ENCODE data around the gene DOK6.

DOK6 gene

DNA sequence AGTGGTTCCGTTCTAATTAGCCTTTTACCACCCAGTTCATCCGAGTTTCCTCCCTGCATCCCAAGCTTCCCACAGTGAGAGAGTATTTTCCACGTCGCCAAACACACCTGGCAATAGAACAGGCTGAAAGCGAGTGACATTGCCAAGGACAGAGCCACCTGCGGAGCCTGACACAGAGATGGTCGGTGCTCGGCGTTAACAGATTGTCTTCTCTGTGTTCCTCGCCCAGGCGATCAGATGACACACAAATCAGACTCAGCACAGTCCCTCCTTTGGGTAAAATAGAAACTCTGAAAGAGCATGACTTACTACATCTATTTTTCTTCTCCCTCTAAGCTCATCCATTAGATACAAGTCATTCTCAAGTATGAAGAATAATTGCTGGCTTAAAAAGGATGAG lies 439.3 kb downstream of the DOK6 start:
- no peak overlapping the region for H3K18ac ChIP-seq (ENCODE audit: low read length)
- no peak for DNase-seq (ENCODE audit: low spot score)
- no peak overlapping the region for H2BK12ac ChIP-seq (ENCODE audit: low read length)
- no peaks in the 10 kb centered on the region for H3K27me3 ChIP-seq (ENCODE audit: control insufficient read depth in 3 of 3, insufficient read depth in 3 of 3, low read depth in 1 of 3, low read length in 3 of 3)
- no peak overlapping the region for H3K27ac ChIP-seq (replicated peaks; ENCODE audit: low read length)
- no peak overlapping the region for H2BK5ac ChIP-seq (ENCODE audit: low read length)
- H2BK120ac ChIP-seq (ENCODE audit: low read depth, low read length): no peak overlapping the region
- no peak overlapping the region for H3K23ac ChIP-seq (ENCODE audit: low read depth, low read length, poor library complexity)
- no peak overlapping the region for H3K4me3 ChIP-seq (ENCODE audit: low read length in 2 of 2)
- H3K79me1 ChIP-seq (ENCODE audit: low read depth, low read length): no peaks in the 10 kb centered on the region
- no peak overlapping the region for H2AFZ ChIP-seq (ENCODE audit: low read length)
- no peak overlapping the region for H4K91ac ChIP-seq (ENCODE audit: low read depth, low read length, poor library complexity)
- peaks cover 0 to 1% of the 10 kb centered on the region in 2 donors for H3K9me3 ChIP-seq (replicated peaks in 1 of 2; ENCODE audit: control insufficient read depth in 2 of 2, insufficient read depth in 1 of 2, low read depth in 1 of 2, low read length in 2 of 2)
- no peak overlapping the region for H2AK5ac ChIP-seq (ENCODE audit: low read depth, low read length)
- H4K8ac ChIP-seq (ENCODE audit: low read depth, low read length): no peak overlapping the region
- peaks cover 0 to 4% of the 10 kb centered on the region in 2 donors for H3K4me1 ChIP-seq (ENCODE audit: control insufficient read depth in 2 of 2, insufficient read depth in 1 of 2, low read depth in 1 of 2, low read length in 2 of 2)
- H3K14ac ChIP-seq (ENCODE audit: low read length): no peak overlapping the region
- no peak overlapping the region for H3K9ac ChIP-seq (ENCODE audit: low read depth, low read length, poor library complexity)
- H3K4me2 ChIP-seq (ENCODE audit: insufficient read depth, low read length, poor library complexity, severe bottlenecking): no peak overlapping the region
- no CpG with 5 or more reads among the region's 11 CpGs for WGBS, 2 donors (ENCODE audit: extremely low coverage in 2 of 2, insufficient read length in 2 of 2, insufficient replicate concordance in 1 of 2)
- no peak overlapping the region for H2BK15ac ChIP-seq (ENCODE audit: low read length)
- no peaks in the 10 kb centered on the region for H3K36me3 ChIP-seq (replicated peaks in 1 of 2; ENCODE audit: control insufficient read depth in 2 of 2, insufficient read depth in 2 of 2, low read length in 2 of 2)
- no peak overlapping the region for H3K4ac ChIP-seq (ENCODE audit: low read length)

DNA sequence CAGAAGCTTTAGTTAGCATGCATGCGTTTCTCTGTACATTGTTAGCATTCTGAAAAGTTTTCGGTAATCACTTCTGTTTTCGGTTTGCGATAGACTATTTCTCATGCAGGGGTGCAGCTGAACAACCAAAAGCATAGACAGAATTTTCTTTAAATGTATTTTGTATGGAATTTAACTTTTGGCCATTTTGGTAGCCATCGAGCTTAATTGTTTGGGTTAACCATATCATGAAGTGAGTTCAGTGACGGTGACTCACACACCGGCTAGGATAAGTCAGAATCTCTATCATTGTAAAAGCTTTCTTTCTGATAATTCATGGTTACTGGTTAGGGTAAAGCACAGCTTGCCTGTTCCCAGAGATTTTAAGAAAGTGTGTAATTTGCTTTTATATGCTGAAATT lies 439.8 kb downstream of the DOK6 start:
- H4K8ac ChIP-seq (ENCODE audit: low read depth, low read length): no peak overlapping the region
- H2AFZ ChIP-seq (ENCODE audit: low read length): no peak overlapping the region
- no peak overlapping the region for H3K14ac ChIP-seq (ENCODE audit: low read length)
- no peak overlapping the region for H3K23ac ChIP-seq (ENCODE audit: low read depth, low read length, poor library complexity)
- H2BK15ac ChIP-seq (ENCODE audit: low read length): no peak overlapping the region
- H2BK5ac ChIP-seq (ENCODE audit: low read length): no peak overlapping the region
- H3K4ac ChIP-seq (ENCODE audit: low read length): no peak overlapping the region
- DNase-seq (ENCODE audit: low spot score): no peak
- no peak overlapping the region for H3K4me2 ChIP-seq (ENCODE audit: insufficient read depth, low read length, poor library complexity, severe bottlenecking)
- H3K9ac ChIP-seq (ENCODE audit: low read depth, low read length, poor library complexity): no peak overlapping the region
- no peak overlapping the region for H3K18ac ChIP-seq (ENCODE audit: low read length)
- H3K27ac ChIP-seq (replicated peaks; ENCODE audit: low read length): no peak overlapping the region
- no peak overlapping the region for H4K91ac ChIP-seq (ENCODE audit: low read depth, low read length, poor library complexity)
- H2BK120ac ChIP-seq (ENCODE audit: low read depth, low read length): no peak overlapping the region
- H3K4me3 ChIP-seq (ENCODE audit: low read length in 2 of 2): no peak overlapping the region
- H3K79me1 ChIP-seq (ENCODE audit: low read depth, low read length): no peaks in the 10 kb centered on the region
- H3K36me3 ChIP-seq (replicated peaks in 1 of 2; ENCODE audit: control insufficient read depth in 2 of 2, insufficient read depth in 2 of 2, low read length in 2 of 2): no peaks in the 10 kb centered on the region
- WGBS, 2 donors (ENCODE audit: extremely low coverage in 2 of 2, insufficient read length in 2 of 2, insufficient replicate concordance in 1 of 2): no CpG with 5 or more reads among the region's 7 CpGs
- H2AK5ac ChIP-seq (ENCODE audit: low read depth, low read length): no peak overlapping the region
- H3K9me3 ChIP-seq (replicated peaks in 1 of 2; ENCODE audit: control insufficient read depth in 2 of 2, insufficient read depth in 1 of 2, low read depth in 1 of 2, low read length in 2 of 2): peaks cover 0 to 1% of the 10 kb centered on the region in 2 donors
- H3K27me3 ChIP-seq (ENCODE audit: control insufficient read depth in 3 of 3, insufficient read depth in 3 of 3, low read depth in 1 of 3, low read length in 3 of 3): no peaks in the 10 kb centered on the region
- H3K4me1 ChIP-seq (ENCODE audit: control insufficient read depth in 2 of 2, insufficient read depth in 1 of 2, low read depth in 1 of 2, low read length in 2 of 2): peaks cover 0 to 4% of the 10 kb centered on the region in 2 donors
- H2BK12ac ChIP-seq (ENCODE audit: low read length): no peak overlapping the region

DNA sequence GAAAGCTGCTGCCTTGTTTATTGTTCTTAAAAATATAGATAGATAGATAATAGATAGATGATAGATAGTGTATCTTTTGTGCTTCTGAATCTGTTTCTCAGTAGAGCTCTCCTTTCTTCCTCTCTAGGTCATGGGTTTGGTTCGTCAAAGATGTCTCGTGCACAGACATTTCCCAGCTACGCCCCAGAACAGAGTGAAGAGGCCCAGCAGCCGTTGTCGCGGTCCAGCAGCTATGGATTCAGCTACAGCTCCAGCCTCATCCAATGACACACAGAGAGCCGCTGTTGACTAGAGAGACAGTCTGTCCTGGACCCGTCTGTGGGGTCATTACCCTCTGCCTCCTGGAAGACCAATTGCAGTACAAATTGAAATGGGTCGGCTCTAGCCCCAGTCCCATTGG lies 440.4 kb downstream of the DOK6 start:
- H4K91ac ChIP-seq (ENCODE audit: low read depth, low read length, poor library complexity): no peak overlapping the region
- no peak overlapping the region for H3K4me3 ChIP-seq (ENCODE audit: low read length in 2 of 2)
- no peak overlapping the region for H3K9ac ChIP-seq (ENCODE audit: low read depth, low read length, poor library complexity)
- WGBS, 2 donors (ENCODE audit: extremely low coverage in 2 of 2, insufficient read length in 2 of 2, insufficient replicate concordance in 1 of 2): no CpG with 5 or more reads among the region's 9 CpGs
- no peak overlapping the region for H4K8ac ChIP-seq (ENCODE audit: low read depth, low read length)
- no peak overlapping the region for H2BK5ac ChIP-seq (ENCODE audit: low read length)
- peaks cover 0 to 1% of the 10 kb centered on the region in 2 donors for H3K9me3 ChIP-seq (replicated peaks in 1 of 2; ENCODE audit: control insufficient read depth in 2 of 2, insufficient read depth in 1 of 2, low read depth in 1 of 2, low read length in 2 of 2)
- no peak overlapping the region for H2AK5ac ChIP-seq (ENCODE audit: low read depth, low read length)
- DNase-seq (ENCODE audit: low spot score): no peak
- peaks cover 0 to 4% of the 10 kb centered on the region in 2 donors for H3K4me1 ChIP-seq (ENCODE audit: control insufficient read depth in 2 of 2, insufficient read depth in 1 of 2, low read depth in 1 of 2, low read length in 2 of 2)
- H2AFZ ChIP-seq (ENCODE audit: low read length): no peak overlapping the region
- no peak overlapping the region for H3K4ac ChIP-seq (ENCODE audit: low read length)
- H3K4me2 ChIP-seq (ENCODE audit: insufficient read depth, low read length, poor library complexity, severe bottlenecking): no peak overlapping the region
- no peak overlapping the region for H3K23ac ChIP-seq (ENCODE audit: low read depth, low read length, poor library complexity)
- no peaks in the 10 kb centered on the region for H3K36me3 ChIP-seq (replicated peaks in 1 of 2; ENCODE audit: control insufficient read depth in 2 of 2, insufficient read depth in 2 of 2, low read length in 2 of 2)
- no peak overlapping the region for H2BK15ac ChIP-seq (ENCODE audit: low read length)
- no peak overlapping the region for H3K18ac ChIP-seq (ENCODE audit: low read length)
- H3K79me1 ChIP-seq (ENCODE audit: low read depth, low read length): no peaks in the 10 kb centered on the region
- H3K14ac ChIP-seq (ENCODE audit: low read length): no peak overlapping the region
- no peak overlapping the region for H2BK12ac ChIP-seq (ENCODE audit: low read length)
- H3K27ac ChIP-seq (replicated peaks; ENCODE audit: low read length): no peak overlapping the region
- H3K27me3 ChIP-seq (ENCODE audit: control insufficient read depth in 3 of 3, insufficient read depth in 3 of 3, low read depth in 1 of 3, low read length in 3 of 3): no peaks in the 10 kb centered on the region
- H2BK120ac ChIP-seq (ENCODE audit: low read depth, low read length): no peak overlapping the region

DNA sequence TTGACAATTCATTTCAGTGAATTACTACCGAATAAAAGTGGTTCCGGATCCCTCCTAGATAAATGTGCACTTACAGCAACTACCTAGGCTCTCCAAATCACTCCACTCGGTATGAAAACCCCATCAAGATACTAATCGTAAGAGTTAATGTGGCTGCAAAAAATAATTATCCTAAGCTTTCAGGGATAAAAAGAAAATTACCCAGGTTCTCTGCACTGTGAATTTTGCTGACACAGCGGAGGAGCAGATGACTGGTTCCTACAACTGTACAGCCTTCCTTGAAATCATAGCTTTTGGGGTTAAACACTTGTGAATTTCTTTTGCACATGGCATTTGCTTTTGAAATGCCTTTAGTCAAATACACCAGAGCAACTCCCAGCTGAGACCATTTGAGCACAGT lies 442.3 kb downstream of the DOK6 start:
- H3K9ac ChIP-seq (ENCODE audit: low read depth, low read length, poor library complexity): no peak overlapping the region
- H3K27me3 ChIP-seq (ENCODE audit: control insufficient read depth in 3 of 3, insufficient read depth in 3 of 3, low read depth in 1 of 3, low read length in 3 of 3): no peaks in the 10 kb centered on the region
- no peak overlapping the region for H3K23ac ChIP-seq (ENCODE audit: low read depth, low read length, poor library complexity)
- no peak overlapping the region for H3K4ac ChIP-seq (ENCODE audit: low read length)
- no peak overlapping the region for H3K4me2 ChIP-seq (ENCODE audit: insufficient read depth, low read length, poor library complexity, severe bottlenecking)
- no peak for DNase-seq (ENCODE audit: low spot score)
- no CpG with 5 or more reads among the region's 5 CpGs for WGBS, 2 donors (ENCODE audit: extremely low coverage in 2 of 2, insufficient read length in 2 of 2, insufficient replicate concordance in 1 of 2)
- no peak overlapping the region for H2AK5ac ChIP-seq (ENCODE audit: low read depth, low read length)
- H2BK15ac ChIP-seq (ENCODE audit: low read length): no peak overlapping the region
- no peaks in the 10 kb centered on the region for H3K36me3 ChIP-seq (replicated peaks in 1 of 2; ENCODE audit: control insufficient read depth in 2 of 2, insufficient read depth in 2 of 2, low read length in 2 of 2)
- H2AFZ ChIP-seq (ENCODE audit: low read length): no peak overlapping the region
- H4K8ac ChIP-seq (ENCODE audit: low read depth, low read length): no peak overlapping the region
- H3K27ac ChIP-seq (replicated peaks; ENCODE audit: low read length): no peak overlapping the region
- no peaks in the 10 kb centered on the region for H3K79me1 ChIP-seq (ENCODE audit: low read depth, low read length)
- H3K4me1 ChIP-seq (ENCODE audit: control insufficient read depth in 2 of 2, insufficient read depth in 1 of 2, low read depth in 1 of 2, low read length in 2 of 2): peaks cover 0 to 4% of the 10 kb centered on the region in 2 donors
- no peak overlapping the region for H2BK12ac ChIP-seq (ENCODE audit: low read length)
- no peak overlapping the region for H2BK120ac ChIP-seq (ENCODE audit: low read depth, low read length)
- H3K4me3 ChIP-seq (ENCODE audit: low read length in 2 of 2): no peak overlapping the region
- H4K91ac ChIP-seq (ENCODE audit: low read depth, low read length, poor library complexity): no peak overlapping the region
- H3K18ac ChIP-seq (ENCODE audit: low read length): no peak overlapping the region
- H3K9me3 ChIP-seq (replicated peaks in 1 of 2; ENCODE audit: control insufficient read depth in 2 of 2, insufficient read depth in 1 of 2, low read depth in 1 of 2, low read length in 2 of 2): peaks cover 0 to 1% of the 10 kb centered on the region in 2 donors
- H3K14ac ChIP-seq (ENCODE audit: low read length): no peak overlapping the region
- H2BK5ac ChIP-seq (ENCODE audit: low read length): no peak overlapping the region
